Activated CD4-positive, alpha-beta T cell treated with anti-CD3 and anti-CD28 coated beads for 36 hours (primary cell): ENCODE data around the gene AKNA. TPM values are rescaled to one million over a fixed set of nuclear protein-coding genes. Genes with fewer than 3 reads are reported as not detected.

Experiments
- ATAC-seq: fragments of 200-7000 bp; cut with Tn5 transposase; one replicate; pipeline ENCODE4 v1.10.0; 2021; ENCODE audit warnings: mild to moderate bottlenecking, moderate library complexity
- CTCF ChIA-PET: fragments of 350-600 bp; sonication (Branson Sonifier 250); formaldehyde crosslinking; loops from one replicate; lab custom pipeline; 2021; ENCODE audit warnings: antibody characterized with exemption; lab: Charles Lee
- POLR2A ChIA-PET: fragments of 350-600 bp; sonication (Branson Sonifier 250); formaldehyde crosslinking; loops from one replicate; lab custom pipeline; 2021; ENCODE audit warnings: antibody characterized with exemption, inconsistent platforms; lab: Charles Lee
- DNase-seq: peaks from one replicate; pipeline ENCODE4 v3.0.0-alpha.2; 2020
- H3K27ac Mint-ChIP-seq: one replicate; pipeline ENCODE4 v1.8.0; 2021; ENCODE audit warnings: mixed read lengths
- H3K27me3 Mint-ChIP-seq: one replicate; pipeline ENCODE4 v1.8.0; 2021; ENCODE audit warnings: mixed read lengths
- H3K36me3 Mint-ChIP-seq: one replicate; pipeline ENCODE4 v1.8.0; 2021; ENCODE audit warnings: low read depth, mixed read lengths
- H3K4me1 Mint-ChIP-seq: one replicate; pipeline ENCODE4 v1.8.0; 2021; ENCODE audit warnings: mixed read lengths
- H3K4me3 Mint-ChIP-seq: one replicate; pipeline ENCODE4 v1.8.0; 2021; ENCODE audit warnings: mild to moderate bottlenecking, moderate library complexity, mixed read lengths
- H3K9me3 Mint-ChIP-seq: one replicate; pipeline ENCODE4 v1.8.0; 2021; ENCODE audit warnings: low read depth, mixed read lengths
- intact Hi-C, 2 experiments: fragments of 100-400 bp; cut with DNase I in 1 of 2; cut with micrococcal nuclease in 1 of 2; formaldehyde crosslinking; loops; one replicate each; pipeline versions ENCODE4 v1.14.2 to v1.15.1; 2022 to 2024; cut with DNase I, micrococcal nuclease
- total RNA-seq, 2 experiments: library from RNA; stranded (reverse); gene quantifications; one replicate each; pipeline ENCODE4 v1.2.3, GENCODE V29; 2021

The AKNA gene
- total RNA-seq, 2 experiments from 2014 or later: 135 to 141 TPM

GRCh38 chr9:114284316-114285060, 103.3 kb downstream of the AKNA start:
- Mint-ChIP-seq H3K9me3 (no peaks in the 10 kb centered on the region), H3K27ac (no peak overlapping the region), H3K27me3 (no peaks in the 10 kb centered on the region), H3K36me3 (no peaks in the 10 kb centered on the region), H3K4me3 (no peak overlapping the region), H3K4me1 (no peaks in the 10 kb centered on the region)
- ATAC-seq (no peak), DNase-seq (peak; percentile 2)
- ChIA-PET CTCF (no interaction called here), POLR2A (no interaction called here)
- intact Hi-C loops: loop anchor here in 1 of 2 experiments (5.0 kb wide), 2 partner anchors 127 to 177 kb away; partner anchors contain the start of gene COL27A1

Other genes with a start within 250 kb of the AKNA start
- gene COL27A1, start 232.4 kb downstream of the AKNA start, total RNA-seq: 1 to 10 TPM; 8.9 to 9.1 TPM
- gene ORM1, start 64.9 kb downstream of the AKNA start, total RNA-seq: not detected
- gene ORM2, start 58.1 kb downstream of the AKNA start, total RNA-seq: not detected
- 1 to 10 TPM; 1.9 to 2.0 TPM for gene WHRN, start 117.5 kb upstream of the AKNA start, total RNA-seq
- gene ATP6V1G1, start 199.8 kb upstream of the AKNA start, total RNA-seq: 10 to 100 TPM; 33.8 to 37.7 TPM
- gene TMEM268, start 223.3 kb upstream of the AKNA start, total RNA-seq: 10 to 100 TPM; 23.3 to 29.4 TPM